DMS53 (cell line): Measurements from ENCODE around the gene TMEM217.
"Not testable (repeated sequence)": the region's sequence is repeated elsewhere in the genome, so short reads cannot be mapped to it uniquely, and the experiment has no call there.

ENCODE experiments used
- DNase-seq: peaks from one replicate; lab custom pipeline; 2025; lab: John Stamatoyannopoulos, UW

TMEM217 gene

DNA sequence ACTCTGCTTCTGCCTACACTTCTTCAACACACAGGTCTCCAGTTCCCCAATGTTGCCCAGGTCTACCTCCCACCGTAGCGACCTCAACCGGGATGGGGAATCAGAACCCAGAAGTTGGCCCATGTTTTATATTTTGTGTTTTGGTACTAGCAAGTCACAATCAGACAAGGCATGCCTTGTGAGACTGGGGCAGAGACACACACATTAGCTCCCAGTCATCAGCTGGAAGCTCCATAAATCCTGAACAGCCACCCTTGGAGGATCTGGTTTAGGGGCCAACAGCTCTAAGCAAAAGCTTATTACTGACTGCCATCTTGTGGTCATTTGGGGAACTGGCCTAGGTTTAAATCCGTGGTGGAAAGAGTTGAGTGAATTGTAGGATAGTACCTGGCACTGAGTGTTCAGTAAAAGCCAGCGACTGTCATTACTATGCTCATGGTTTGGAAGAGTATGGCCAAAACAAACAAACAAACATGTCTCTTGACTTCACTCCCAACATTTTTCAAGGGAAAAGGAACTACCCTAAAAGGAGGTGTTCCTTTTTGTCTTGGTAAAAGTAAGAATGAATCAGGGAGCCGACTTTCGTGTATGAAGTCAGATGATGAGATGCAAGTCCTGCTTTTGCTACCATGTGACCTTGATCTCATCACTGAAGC, 47.5 kb downstream of the TMEM217 start:
- DNase-seq = peak; percentile 86

DNA sequence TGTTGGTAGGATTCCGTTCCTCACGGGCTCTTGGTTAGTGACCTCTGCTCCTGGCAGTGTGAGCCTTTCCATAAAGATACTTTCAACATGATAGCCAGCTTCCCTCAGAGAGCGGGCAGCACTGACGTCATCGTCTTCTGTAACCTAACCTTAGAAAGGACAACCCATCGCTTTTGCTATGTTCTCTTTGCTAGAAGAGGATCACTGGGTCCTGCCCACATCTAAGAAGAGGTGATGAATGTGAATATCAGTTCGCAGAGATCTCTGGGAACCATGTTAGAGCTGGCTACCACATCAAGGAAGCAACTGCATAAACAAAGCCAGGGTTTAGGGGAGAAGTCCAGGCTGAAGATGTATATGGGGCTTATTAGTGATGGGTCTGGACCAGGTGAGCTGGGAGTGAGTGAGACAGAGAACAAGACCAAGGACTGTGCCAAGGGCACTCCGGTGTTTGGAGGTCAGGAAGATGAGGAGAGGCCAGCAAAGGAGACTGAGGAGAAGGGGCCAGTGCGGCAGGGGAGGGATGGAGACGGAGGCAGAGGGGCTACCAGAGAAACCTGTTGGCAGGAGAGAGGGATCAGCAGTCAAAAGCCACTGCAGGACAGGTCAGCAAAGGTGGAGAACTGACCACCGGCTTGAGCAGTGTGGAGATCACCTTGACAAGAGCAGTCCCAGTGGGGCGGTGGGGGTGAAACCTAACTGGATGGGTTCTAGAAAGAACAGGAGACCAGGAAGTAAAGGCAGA, 48.3 kb downstream of the TMEM217 start:
- no peak for DNase-seq

DNA sequence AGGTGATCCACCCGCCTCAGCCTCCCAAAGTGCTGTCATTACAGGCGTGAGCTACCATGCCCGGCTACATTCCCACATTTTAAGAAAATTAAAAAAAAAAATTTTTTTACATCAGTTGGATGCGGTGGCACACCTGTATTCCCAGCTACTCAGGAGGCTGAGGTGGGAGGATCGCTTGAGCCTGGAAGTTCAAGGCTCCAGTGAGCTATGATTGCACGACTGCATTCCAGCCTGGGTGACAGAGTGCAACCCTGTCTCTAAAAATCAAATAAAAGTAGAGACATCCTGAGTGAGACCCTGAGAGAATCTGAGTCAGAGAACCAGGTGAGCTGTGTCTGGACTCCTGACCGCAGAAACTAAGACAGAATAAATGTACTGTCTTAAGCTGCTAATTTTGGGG, 49.2 kb downstream of the TMEM217 start:
- DNase-seq = no peak

DNA sequence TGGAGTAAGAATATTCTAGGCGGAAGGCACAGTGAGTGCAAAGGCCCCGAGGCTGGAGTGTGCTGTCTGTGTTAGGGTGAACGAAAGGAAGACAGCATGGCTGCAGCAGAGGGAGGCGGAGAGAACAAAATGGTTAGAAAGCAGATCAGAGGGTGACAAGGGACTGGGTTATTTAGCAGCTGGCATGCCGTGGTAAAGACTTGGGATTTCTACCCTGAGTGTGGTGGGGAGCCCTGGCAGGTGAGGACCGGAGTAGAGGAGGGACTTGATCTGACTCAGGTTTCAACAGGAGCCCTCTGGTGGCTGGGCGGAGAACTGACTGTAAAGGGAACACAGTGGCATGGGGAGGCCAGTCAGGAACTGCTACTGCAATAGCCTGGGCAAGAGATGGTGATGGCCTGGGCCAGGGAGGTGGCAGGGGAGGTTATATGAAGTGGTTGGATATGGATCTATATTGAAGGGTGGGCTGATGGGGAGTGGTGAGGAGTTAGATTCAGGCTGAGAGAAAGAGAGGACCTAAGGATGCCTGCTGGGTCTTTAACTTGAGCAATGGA, 50.0 kb downstream of the TMEM217 start:
- DNase-seq = peak; percentile 81

DNA sequence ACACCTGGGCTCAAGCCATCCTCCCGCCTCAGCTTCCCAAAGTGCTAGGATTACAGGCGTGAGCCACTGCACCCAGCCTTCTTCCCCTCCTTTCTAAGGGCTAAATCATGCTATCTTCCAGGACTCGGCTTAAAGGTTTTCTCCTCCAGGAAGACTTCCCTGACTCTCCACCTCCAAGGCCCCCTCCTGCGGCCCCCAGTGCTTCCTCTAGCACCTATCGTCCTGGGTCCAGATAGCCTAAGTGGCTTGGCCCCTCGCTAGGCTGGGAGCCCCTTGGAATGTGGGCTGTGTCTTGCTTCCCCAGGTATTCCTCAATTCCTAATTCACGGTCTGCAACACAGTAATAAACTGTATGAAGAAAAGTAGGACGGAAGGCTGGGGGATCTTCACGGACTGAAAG, 51.3 kb downstream of the TMEM217 start:
- no peak for DNase-seq

GRCh38 chr6:37205997-37206340, 52.0 kb downstream of the TMEM217 start:
- DNase-seq = no peak

GRCh38 chr6:37205175-37205996, 52.6 kb downstream of the TMEM217 start:
- DNase-seq = peak; percentile 19

DNA sequence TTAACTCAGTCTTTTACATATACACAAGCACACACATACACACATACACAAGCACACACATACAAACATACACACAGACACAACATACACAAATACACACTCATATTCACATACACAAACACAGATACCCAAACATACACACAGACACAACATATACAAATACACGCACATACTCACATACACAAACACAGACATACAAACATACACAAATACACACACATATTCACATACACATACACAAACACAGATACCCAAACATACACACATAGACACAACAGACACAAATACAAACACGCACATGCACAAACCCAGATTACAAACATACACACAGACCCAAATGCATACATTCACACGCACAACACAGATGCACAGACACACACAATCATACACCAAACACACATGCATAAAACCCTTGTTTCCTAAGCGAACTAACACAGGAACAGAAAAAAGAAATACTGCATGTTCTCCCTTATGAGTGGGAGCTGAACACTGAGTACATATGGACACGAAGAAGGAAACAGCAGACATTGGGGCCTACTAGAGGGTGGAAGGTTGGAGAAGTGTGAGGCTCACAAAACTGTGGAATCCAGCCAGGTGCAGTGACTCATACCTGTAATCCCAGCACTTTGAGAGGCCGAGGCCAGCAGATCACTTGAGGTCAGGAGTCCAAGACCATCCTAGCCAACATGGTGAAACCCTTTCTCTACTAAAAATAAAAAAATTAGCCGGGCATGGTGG, 53.8 kb downstream of the TMEM217 start:
- peak; percentile 88 for DNase-seq

DNA sequence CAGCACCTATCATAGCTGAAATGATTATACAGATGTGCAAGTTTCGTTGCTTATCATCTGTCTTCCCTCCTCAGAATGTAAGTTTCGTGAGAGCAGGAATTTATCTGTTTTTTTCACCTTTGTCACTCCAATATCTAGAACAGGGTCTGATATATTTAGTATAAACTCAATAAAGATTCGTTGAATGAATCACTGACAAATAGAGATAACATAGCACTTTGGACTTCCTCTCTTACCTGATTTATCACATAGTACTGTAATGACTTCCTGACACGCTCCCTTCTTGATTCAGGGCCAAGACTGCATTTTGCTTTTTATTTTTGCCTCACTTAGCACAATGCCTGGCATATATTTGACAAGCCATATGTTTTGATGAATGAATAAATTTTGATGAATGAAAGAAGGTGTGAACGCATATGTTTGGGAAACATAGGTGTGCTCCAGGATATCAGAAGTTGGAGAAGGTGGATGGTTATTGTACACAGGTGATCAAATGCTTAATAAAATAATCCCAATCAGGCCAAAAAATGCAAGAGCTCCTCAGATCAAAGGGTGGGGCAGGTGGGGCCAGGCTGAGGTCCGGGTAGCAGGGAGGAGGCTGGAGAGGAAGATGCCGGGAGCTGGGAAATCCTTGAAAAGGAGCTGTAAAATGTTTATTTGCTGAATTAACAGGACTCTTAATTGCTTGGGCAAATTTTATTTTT, 55.0 kb downstream of the TMEM217 start:
- no peak for DNase-seq

DNA sequence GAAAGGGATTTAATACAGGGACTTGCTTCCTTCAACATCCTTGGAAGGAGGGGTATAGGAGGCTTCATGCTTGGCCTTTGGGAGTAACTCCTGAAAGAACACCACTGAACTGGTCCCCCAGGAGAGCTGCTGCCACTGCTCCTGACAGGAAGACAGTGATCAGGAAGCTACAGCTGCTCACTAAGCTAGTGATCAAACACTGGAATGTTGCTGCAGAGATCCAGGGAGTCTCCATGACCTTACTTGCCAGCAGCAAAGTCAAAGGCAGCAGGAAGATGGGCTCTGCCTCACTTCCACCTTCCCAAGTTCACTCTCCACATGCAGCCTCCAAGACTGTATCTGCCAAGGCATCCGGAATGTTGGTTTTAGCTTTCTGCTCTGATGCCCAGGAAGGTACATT, 56.2 kb downstream of the TMEM217 start:
- DNase-seq = no peak

GRCh38 chr6:37200085-37200484, 57.9 kb downstream of the TMEM217 start:
- DNase-seq = no peak

DNA sequence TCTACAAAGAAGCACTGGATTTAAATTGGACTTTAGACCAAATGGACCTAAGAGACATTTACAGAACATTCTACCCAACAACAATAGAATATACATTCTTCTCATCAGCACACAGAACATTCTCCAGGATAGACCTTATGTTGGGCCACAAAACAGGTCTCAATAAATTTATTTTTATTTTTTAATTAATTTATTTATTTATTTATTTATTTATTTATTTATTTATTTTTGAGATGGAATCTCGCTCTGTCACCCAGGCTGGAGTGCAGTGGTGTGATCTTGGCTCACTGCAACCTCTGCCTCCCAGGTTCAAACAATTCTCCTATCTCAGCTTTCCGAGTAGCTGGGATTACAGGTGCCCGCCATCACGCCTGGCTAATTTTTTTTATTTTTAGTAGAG, 61.5 kb downstream of the TMEM217 start:
- DNase-seq = not testable (repeated sequence)

DNA sequence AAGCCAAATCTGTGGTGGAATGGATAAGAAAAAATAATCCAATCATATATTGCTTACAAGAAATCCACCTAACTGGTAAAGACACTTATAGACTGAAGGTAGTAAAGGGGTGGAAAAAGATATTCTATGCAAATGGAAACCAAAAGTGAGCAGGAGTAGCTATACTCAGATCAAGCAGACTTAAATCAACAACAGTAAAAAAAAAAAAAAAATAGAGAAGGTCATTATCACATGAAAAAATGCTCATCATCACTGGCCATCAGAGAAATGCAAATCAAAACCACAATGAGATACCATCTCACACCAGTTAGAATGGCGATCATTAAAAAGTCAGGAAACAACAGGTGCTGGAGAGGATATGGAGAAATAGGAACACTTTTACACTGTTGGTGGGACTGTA, 63.1 kb downstream of the TMEM217 start:
- DNase-seq = not testable (repeated sequence)

GRCh38 chr6:37192666-37193065, 65.3 kb downstream of the TMEM217 start:
- no peak for DNase-seq

- DNase-seq = no peak
Observed at GRCh38 chr6:37190159-37190535, 67.8 kb downstream of the TMEM217 start.

DNA sequence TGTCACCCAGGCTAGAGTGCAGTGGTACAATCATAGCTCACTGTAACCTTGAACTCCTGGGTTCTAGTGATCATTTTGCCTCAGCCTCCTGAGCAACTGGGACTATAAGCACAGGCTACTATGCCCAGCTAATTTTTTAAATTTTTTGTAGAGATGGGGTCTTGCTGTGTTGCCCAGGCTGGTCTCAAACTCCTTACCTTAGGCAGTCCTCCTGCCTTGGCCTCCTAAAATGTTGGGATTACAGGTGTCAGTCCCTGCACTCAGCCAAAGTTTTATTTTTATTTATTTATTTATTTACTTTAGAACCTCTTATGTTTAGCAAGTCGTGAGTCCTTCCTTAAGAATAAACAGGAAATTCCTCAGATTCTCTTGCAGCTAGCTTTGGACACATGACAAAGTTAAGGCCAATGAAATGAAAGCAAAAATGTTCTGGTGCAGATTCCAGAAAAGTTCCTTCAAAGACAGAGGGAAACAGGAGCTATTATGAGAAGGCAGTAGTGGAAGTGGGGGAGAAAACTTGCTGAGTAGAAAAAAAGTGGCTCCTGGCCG, 68.9 kb downstream of the TMEM217 start:
- DNase-seq = no peak

DNA sequence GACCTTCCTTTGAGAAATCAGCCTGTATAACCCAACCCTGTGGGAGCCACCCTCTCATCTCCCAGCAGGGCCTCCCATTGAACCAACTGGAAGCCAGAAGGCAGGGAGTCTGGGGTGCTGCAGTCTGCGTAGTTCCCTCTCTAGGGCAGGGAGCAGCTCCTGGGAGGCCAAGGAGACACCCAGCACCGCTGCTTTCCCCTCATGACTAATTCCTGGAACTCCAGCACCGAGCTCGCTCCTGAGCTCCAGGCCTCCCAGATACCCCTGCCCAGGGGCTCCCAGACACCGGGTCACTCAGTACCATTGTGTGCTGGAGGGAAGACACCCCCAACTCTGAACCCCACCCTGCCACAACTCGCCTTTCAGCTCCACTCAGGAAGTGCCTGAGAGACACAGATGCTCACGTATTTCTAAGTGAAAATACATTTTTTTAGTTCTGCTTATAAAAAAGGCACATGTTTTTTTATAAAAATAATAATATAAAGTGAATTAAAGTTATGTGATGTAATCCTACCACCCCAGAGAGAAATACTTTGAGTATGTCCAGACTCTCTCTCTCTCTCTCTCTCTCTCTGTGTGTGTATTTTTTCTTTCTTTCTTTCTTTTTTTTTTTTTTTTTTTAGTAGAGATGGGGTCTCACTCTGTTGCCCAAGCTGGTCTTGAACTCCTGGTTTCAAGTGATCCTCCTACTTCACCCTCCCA, 70.5 kb downstream of the TMEM217 start:
- no peak for DNase-seq

GRCh38 chr6:37185949-37186720, 71.8 kb downstream of the TMEM217 start:
- not testable (repeated sequence) for DNase-seq

GRCh38 chr6:37182736-37183590, 75.0 kb downstream of the TMEM217 start:
- no peak for DNase-seq
